Activated CD4-positive, alpha-beta T cell treated with anti-CD3 and anti-CD28 coated beads for 24 hours (primary cell): ENCODE data around the gene CRADD.

Experiments used
- DNase-seq, 2 donors: peaks; one replicate each; pipeline ENCODE4 v3.0.0-alpha.2; 2020; ENCODE audit warnings: low read depth in 2 of 2

The CRADD gene

DNA sequence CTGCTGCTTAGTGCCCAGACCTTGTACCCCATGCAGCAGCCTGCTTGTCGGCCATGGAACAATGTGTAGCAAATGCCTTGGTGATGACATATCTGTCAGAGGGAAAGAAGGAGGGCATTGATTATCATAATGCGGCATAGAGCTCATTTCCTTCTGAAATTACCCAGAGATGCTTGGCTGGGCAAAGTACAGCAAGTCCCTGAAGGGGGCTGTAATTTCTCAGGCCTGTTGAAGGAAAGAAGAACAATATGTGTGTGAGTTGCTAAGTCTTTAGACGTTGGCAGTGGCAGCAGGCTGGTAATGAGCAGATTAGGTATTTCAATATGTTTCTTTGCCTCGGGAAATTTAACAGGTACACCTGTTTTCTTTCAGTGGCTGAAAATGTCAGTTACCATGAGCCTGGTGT lies 128.6 kb downstream of the CRADD start:
- no peak for DNase-seq

DNA sequence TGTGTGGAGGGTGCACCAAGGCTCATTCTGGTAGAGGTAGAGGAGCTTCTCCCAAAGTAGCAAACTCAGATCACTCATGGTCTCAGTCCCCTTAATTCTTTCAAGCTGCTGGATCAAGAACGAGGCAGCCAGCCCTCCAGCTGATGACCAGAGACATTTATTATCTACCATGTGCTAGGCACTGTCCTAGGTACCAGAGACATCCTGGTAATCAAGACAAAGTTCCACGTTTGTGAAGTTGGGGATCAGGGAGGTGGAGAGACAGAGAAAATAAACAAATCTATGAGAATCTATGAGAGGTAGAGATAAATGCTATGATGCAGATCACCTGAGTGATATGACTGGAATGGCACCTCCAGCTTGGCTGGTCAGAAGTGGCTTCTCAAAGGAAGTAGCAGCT lies 130.2 kb downstream of the CRADD start:
- DNase-seq, result no peak

DNA sequence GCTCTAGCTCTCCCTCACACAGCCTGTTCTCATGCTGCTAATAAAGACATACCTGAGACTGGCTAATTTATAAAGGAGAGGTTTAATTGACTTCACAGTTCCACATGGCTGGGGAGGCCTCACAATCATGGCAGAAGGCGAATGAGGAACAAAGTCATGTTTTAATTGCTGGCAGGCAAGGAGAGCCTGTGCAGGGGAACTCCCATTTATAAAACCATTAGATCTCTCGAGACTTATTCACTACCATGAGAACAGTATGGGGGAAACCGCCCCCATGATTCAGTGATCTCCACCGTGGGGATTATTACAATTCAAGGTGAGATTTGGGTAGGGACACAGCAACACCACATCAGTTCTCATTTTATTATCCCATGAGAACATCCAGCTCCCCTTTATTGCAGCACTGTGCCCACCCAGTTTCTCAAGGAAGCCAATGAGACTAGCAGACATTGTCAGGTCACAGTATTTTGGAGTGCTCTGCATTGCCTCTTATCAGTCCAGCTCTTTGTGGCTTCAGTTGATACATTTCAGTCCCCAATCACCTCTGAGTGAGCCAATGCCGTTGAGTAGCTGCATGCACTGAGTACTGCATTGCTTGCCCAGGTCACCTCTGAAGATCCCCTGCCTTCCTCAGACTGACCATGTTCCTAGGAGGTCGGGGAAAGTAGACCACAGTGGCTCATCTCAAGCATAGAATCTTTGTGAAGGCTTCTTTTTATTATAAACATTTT lies 131.2 kb downstream of the CRADD start:
- no peak for DNase-seq

DNA sequence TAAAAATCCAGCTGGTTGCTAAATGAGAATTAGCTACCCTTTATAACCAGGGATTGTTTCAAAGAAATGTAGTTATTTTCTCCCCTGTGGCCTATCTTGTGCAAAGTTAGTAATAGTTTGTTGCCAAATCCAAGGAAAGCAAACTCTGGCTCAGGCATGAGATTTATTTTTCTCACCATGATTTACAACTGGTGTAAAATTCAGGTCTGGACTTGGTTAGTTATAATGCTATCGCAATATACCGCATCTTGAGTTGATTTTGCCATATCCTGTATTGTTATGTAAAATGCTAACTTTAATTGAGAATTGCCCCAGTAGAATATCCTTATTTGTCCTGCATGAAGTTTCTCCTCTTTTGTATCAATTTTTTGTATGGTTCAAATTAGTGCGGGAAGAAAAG lies 135.5 kb downstream of the CRADD start:
- DNase-seq, result no peak

DNA sequence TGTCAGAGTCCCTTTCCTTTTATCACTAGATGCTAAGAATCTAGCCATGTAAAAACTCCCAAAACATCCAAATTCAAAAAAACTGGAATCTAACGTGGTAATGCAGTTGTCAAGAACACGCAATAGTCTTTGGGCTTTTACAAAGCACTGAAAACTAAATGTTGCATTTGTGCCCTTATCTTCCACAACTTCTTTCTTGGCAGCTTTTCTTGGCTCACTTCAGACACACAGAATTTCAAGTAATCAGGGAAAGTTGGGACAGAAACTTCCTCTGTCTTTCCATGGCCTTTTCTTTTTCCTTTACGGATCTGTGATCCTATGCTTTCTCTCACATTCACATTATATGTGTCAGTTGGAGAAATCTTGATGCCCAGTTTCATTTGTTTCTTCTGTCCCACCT lies 136.0 kb downstream of the CRADD start:
- DNase-seq, result no peak

DNA sequence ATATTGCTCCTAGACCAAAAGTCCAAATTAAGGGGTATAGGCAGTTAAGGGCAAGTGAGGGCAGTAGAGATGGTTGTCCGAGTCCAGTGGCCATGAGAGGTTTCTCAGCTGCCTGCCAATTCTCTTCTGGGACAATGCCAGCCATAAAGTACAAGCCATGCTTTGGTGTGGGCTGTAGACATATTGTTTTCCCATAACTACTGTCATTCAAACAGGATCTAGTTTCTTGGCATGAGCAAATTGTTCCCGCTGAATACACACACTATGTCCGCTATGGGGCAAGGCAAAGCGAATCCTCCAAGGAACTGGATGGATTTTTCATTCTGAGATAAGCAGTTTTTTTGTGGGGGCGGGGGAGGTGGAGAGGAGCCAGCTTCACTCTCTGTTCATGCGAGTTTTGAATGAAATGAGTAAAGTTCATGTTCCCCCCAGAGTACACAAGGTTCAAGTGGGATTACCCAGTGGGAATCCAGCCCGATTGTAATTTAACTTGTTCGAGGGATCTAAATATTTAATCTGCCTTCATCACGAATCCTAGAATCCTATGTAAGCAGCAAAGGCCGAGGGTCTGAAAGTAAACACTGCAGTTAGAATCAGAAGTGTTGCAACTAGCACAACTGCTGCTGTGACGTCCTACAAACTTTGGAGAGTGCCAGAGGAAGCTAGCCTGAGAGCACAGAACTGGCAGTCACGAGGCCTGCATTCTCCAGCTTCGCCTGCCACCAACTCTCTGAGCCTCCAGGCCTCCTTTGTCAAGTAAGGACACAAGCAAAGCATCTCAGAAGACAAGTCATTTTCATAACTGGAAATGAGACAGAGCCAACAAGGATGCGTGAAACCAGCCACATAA lies 137.0 kb downstream of the CRADD start:
- DNase-seq, result no peak

DNA sequence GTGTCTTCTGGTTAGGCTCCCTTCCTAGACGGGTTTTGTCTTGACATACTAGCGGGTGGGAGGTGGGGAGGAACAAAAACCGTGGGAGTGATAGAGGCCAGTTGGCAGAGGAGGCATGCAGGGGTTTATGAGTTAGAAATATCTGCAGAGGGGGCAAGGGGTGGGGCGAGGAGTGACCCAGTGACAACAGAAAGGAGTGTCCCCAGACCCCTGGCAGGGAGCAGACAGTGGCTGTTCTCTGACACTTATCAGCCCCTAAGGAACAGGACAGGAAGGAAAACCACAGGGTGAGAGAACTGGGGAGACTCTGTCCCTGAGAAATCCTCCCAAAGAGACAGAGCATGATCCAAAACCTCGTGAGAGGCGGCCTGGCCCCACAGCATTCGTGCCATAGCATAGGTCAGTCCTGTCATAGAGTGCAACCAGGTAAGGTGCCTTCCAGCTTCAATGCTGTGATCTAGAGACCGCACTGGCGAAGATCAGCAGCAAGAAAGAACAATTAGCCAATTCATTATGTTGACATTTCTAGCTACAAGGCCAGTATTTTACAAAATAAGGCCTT lies 141.4 kb downstream of the CRADD start:
- no peak for DNase-seq

DNA sequence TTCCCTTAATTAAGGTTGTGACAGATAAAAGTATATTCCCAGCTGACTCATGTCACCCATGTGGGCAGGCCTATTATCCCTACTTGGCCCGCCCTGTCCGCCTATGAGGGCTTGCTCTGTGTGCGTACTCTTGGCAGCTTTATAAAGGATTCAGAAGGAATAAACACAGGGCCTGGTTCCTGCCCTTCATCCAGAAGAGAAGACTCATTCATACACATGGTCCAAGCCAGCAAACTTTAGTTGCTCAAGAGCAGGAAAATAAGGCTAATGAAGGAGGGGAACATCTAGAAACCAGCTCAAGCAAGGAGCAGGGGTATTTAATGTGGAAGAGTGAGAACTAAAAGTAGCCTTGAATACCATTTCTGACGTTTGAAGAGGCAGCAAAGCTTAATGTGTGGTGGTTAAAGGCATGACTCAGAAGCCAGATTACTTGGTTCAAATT lies 141.9 kb downstream of the CRADD start:
- no peak for DNase-seq

DNA sequence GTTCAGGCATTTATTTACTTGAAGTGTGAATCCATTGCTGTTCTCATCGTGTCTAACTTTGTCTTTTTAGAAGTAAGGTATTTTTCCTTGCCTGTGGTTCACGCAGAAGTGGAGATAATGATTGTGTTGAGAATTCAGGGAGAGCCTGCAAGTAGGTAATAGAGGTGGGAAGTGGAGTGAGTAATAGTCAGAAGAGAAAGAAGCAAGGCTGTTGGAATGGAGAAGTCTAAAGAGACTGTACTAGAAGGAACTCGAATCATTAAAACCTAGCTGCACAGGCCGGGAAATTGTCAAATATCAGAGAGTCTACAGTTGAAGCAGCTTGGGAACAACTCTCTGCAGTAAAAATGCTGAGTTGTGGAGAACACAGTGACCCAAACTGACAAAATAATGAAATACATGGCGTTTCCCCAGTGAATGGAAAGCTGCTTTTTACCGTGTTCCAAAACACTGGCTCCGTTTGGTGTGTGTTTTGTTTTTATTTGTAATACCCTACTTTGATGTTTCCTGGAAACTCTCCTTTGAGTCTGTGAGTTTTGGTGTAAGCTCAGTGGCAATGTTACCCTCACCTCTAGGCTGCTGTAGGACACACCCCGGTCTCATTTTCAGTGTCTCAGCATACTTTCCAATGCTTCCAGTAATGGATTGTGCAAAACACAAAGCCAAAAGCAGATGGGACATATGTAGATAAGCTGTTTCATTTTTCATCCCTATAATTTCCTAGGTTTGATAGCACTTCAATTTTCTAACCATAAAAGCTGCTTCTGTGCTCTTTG lies 146.6 kb downstream of the CRADD start:
- DNase-seq, result no peak

DNA sequence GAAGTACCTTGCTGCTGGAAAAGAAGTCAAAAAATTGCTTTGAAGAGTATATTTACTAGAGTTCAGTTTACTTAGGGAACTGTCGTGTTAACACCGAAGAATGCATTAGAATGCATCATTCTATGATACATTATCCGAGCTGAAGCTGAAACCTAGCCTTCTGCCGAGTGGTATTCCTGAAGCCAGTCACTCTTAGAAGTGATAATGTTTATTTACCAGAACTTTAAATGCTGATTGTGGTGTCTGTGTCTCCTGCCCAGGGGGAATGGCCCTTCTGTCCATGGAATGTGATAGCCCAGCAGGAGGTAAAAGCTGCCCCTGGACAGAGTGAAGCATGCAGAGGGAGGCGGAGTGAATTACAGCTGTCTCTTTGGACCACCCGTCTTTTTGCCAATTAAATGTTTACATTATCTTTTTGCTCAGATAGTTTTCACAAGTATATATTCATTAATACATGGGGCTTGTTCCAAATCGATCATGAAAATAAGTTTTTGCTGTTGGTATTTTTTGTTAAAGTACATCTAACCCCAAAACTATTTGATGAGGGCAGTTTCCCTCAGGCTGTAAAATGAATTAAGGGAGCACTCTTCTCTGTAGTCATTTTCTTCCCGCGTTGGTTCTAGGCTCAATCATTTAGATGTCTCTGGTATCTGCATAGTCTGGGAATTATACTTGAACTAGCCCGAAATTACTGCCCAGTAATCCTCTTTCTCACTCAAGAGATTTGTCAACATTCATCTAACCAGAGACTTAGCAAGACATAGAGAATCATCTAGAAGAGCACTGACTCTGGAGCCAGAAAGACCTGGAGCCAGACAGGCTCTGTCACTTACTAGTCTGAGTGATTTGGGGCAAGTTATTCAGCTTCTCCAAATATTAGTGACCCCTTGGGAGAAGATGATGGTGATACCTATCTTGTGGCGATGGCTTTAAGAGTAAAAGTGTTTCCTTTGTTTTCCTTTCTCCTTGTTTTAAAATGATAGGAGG lies 147.6 kb downstream of the CRADD start:
- DNase-seq, result no peak

DNA sequence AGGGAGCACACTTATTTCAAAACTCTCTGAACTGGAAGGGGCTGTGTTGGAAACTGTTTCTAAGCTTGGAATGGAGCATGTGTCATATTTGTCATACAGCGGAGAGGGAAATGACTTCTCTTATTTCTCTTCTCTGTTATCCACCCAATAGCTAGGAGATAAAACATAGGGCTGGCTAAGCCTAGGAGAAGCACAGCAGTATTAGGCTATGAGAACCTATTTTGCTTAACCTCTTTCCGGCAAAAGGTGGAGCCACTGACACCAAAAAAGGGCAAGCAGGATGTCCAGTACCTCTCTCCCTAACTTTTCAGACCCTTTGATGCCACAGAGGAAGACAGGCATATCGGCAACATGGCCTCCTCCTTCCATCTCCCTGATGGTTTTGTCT lies 148.3 kb downstream of the CRADD start:
- no peak for DNase-seq

DNA sequence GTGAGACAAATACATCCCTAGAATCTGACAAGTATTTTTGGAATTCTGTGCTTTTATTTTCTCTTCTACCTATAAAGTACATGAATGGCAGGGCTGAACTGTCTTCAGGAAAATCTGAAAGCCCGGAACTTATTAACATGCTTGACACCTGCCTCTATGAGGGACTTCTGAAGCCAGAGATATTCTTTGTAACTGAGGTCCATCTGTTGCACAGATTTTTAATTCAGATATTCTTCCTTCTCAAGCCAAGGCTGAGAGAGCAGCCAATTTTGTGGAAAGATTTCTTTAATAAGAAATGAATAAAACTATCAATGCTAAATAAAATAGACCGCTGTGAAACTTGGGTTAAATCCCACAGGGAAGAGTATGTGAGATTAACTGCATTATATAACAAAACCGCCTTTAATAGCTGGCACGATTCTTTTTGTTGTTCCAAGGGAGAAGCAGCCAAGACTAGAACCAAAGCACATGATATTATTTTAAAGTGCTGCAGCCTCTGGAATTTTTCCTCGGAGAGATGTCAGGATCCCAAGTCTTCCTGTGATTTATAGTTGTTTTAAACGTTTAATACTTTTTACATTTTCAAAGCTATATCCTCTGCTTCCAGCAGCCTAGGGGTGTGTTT lies 148.9 kb downstream of the CRADD start:
- no peak for DNase-seq

DNA sequence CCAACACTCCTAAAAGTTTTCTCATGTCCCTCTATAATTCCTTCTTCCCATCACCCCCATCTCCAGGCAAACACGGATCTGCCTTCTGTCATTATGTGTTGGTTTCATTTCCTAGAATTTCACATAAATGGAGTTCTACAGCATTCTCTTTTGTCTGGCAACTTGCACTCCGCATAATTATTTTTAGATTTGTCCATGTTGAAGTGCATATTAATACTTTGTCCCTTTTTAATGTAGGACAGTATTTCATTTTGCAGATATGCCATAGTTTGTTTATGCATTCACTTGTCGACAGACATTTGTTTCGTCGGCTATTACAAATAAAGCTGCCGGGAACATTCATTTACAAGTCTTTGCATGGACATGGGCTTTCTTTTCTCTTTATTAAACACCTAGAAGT lies 150.0 kb downstream of the CRADD start:
- no peak for DNase-seq

DNA sequence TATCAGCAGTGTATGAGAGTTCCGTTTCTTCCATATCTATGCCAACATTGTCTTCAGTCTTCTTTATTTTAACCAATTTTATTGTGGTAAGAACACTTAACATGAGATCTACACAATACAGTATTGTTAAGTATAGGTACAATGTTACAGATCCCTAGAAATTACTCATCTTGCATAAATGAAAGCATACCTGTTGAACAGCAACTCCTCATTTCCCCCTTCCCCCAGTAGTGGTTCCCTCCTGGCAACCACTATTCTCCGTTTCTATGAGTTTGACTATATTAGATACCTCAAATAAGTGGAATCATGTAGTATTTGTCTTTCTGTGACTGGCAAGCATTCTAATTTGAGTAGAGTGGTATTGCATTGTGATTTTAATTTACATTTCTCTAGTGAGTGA lies 150.5 kb downstream of the CRADD start:
- no peak for DNase-seq

DNA sequence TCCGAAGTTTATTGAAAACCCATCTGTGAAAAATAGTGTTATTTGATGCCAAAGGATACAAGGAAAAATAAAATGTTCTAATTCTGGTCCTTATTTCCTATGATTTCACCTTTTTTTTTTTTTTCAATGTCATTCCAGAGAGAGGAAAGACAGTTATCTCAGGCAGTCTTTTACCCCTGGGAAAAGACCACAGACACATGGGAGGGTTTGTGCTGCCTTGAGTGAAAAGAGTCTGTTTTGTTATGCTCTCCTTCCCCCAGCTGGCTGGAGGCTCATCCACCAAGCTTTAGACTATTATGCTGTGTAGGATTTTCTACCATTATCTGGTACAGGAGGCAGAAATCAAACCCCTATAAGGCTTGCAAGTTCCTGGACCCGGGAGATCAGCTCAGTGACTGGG lies 151.8 kb downstream of the CRADD start:
- no peak for DNase-seq

DNA sequence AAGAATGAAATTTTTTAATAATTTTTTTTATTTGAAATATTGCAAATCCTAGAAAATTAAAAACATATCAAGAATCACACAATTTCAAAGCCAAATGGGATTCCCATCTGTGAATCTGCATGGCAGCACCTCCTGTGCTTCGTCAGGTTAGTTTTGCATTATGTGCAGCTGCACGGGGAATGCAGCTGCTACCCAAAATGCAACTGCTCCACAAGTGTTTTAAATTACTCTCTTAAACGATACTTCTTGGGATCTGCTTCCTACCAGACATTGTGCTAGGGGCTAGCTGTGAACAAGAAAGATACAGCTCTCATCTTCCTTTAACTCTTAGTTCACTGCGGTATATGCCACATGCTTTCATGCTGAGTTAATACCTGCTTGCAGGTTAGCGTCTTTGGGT lies 154.2 kb downstream of the CRADD start:
- DNase-seq, result no peak

DNA sequence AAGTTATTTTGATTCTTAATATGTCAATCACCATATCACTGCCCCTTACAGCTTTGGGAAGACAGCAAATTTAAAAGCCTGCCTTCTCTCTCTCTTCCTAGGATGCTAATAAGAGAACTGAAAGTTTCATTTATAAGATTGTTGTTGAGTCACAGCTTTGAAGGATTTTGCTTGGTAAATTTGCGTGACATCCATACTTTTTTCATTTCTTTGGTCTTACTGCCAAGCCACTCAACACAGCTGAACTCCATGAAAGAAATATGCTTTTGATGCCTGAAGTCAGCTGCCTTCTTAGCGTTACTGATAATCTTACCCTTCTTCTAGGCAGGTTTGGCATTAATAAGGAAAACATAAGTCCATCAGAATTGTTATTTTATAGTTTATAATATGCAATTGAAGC lies 155.0 kb downstream of the CRADD start:
- DNase-seq, result no peak

DNA sequence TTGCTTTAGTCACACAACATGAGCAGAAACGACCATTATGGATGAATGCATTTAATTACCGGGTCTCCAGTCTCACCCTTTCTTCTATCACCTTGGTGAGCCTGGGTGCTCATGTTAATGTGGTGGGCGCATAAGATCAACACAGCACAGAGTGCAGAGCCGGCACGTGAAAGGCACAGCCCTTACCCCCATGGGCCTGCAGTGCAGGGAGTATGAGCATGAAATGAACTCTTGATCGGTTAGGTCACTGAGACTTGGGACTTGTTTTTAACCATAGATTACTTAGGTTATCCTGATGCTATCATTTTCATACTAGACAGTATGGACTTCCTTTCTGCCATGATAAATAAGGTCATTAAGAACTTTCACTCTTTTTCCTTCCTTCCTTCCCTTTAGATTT lies 156.8 kb downstream of the CRADD start:
- DNase-seq, result no peak

DNA sequence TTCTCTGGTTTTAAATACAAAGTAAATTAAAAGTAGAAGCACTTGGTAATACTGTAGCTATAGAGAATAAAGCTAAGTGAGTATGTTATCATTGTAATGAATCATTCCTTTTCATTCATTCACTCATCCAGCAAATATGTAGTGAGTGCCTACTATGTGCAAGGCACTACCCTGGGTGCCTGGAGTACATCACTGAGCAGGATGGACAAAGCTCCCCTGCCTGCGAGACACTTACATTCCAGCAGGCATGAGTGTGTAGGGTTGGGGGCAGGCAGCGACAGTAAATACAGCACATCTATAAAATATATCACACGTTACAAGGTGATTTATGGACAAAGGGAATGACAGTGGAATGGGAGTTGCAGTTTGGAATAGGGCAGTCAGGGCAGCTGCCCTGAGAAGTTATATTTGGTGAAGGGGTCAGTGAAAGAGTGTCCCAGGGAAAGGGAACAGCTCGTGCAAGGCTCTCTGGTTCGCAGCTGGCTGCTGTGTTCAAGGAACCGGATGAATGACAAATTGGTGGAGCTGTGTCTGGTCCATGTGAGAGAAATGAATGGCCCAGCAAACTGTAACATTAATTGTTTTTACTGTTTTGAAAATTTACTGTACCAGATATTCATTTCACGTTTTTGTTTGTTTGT lies 159.6 kb downstream of the CRADD start:
- no peak for DNase-seq

DNA sequence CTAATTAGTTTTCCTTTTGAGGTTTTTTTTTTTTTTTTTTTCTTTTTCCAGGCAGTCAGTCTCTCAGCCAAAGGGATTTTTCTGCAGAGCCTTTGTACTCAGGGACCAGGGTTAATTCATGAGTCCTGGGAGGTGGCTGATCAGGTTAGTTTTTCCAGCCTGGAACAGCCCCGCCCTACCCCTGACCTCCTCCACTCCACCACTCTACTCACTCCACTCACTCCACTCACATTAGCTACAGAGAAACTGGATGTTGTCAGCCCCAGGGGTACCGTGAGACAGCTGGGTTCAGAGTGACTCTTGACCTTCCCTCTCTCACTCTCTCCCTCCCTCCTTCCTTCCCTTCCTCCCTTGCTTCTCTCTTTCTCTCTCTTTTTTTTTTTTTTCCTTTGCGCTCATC lies 161.0 kb downstream of the CRADD start:
- DNase-seq, result no peak
